Left ventricle myocardium superior (tissue), 1 donor: ENCODE data around the gene PYDC1. TPM values are rescaled to one million over a fixed set of nuclear protein-coding genes. Genes with fewer than 3 reads are reported as not detected.
A peak's percentile ranks its signal among the peaks of the same experiment; 100 is the strongest.

ENCODE experiments used
- ATAC-seq: fragments of 200-7000 bp; cut with Tn5 transposase; one replicate; pipeline ENCODE4 v1.9.1; 2020; ENCODE audit warnings: mild to moderate bottlenecking, moderate library complexity
- DNase-seq: peaks from one replicate; pipeline ENCODE4 v3.0.0-alpha.2; 2020
- intact Hi-C: fragments of 100-400 bp; cut with micrococcal nuclease; formaldehyde crosslinking; loops from one replicate; pipeline ENCODE4 v1.11.0; 2022
- total RNA-seq: library from RNA; stranded (reverse); fragmentation: NEBNext Ultra II Directional; extraction: Animal tissue kit (Norgen Biotek cat#: 25700); gene quantifications from one replicate; pipeline ENCODE4 v1.2.1, GENCODE V29; 2021
- donor health status: DM: no; HTN: yes; CAD: no; lungs with severe emphysema.

PYDC1 gene
- total RNA-seq, 1 donor from 2014 or later = not detected

GRCh38 chr16:31224092-31224955 lies 7.4 kb upstream of the PYDC1 start:
- DNase-seq (no peak), ATAC-seq (no peak)
- intact Hi-C loops = no loop called here

DNA sequence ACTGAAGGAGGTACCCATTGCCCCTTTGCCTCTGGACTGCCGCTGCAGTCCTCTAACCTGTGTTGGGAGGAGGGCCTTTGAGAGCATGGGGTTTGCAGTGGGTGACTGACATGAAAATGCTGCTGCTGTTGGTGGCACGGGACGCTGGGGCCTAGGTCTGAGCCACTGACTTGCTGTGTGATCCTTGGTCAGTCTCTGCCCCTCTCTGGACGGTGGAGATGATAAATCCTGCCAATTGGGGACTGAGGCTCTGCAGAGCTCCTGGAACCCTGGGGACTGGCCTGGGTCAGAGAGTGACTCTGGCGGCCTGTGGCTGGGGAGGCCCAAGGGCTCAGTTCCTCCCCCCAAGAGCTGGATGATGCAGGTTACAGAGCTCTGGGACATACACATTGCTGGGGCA lies 6.1 kb upstream of the PYDC1 start:
- intact Hi-C loops = no loop called here
- no peak for ATAC-seq
- no peak for DNase-seq

DNA sequence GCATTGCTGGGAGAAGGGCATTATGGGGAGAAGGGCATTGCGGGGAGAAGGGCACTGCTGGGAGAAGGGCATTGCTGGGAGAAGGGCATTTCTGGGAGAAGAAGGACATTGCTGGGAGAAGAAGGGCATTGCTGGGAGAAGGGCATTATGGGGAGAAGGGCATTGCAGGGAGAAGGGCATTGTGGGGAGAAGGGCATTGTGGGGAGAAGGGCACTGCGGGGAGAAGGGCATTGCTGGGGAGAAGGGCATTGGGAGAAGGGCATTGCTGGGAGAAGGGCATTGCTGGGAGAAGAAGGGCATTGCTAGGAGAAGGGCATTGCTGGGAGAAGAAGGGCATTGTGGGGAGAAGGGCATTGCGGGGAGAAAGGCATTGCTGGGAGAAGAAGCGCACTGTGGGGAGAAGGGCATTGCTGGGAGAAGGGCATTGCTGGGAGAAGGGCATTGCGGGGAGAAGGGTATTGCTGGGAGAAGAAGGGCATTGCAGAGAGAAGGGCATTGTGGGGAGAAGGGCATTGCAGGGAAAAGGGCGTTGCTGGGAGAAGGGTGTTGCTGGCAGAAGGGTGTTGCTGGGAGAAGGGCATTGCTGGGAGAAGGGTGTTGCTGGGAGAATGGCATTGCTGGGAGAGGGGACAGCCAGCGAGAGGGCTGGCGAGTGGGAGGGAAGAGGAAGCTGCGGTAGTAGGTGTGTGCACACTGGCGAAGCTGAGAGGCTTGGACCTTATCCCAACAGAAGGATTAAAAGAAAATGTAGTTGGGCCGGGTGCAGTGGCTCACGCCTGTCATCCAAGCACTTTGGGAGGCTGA lies 4.6 kb upstream of the PYDC1 start:
- DNase-seq (no peak), ATAC-seq (no peak)
- intact Hi-C loops = no loop called here

DNA sequence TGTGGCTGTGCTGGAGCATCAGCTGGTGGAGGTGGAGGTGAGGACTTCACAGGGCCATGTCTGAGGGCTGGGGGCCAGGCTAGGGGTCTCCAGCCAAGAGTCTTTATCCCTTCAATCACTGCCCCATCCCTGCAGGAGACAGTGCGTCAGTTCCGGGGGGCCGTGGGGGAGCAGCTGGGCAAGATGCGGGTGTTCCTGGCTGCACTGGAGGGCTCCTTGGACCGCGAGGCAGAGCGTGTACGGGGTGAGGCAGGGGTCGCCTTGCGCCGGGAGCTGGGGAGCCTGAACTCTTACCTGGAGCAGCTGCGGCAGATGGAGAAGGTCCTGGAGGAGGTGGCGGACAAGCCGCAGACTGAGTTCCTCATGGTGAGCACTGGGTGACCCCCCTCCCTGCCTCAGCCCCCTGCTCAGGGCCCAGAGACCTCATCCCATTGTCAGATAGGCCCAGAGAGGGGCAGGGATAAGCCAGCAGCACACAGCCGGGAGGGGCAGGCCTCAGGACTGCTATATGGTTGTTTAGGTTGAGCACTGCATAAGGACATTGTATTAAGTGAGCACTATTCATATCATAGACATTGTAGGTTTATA lies 2.3 kb upstream of the PYDC1 start:
- ATAC-seq (no peak), DNase-seq (no peak)
- intact Hi-C loops = no loop called here

- no peak for ATAC-seq
- no peak for DNase-seq
- intact Hi-C loops = no loop called here
These were observed 198 bp upstream of the PYDC1 start for GRCh38 chr16:31217136-31217530.

GRCh38 chr16:31215287-31216162 lies 1.4 kb downstream of the PYDC1 start:
- ATAC-seq (peak; percentile 92), DNase-seq (peak; percentile 75)
- intact Hi-C loops = no loop called here

DNA sequence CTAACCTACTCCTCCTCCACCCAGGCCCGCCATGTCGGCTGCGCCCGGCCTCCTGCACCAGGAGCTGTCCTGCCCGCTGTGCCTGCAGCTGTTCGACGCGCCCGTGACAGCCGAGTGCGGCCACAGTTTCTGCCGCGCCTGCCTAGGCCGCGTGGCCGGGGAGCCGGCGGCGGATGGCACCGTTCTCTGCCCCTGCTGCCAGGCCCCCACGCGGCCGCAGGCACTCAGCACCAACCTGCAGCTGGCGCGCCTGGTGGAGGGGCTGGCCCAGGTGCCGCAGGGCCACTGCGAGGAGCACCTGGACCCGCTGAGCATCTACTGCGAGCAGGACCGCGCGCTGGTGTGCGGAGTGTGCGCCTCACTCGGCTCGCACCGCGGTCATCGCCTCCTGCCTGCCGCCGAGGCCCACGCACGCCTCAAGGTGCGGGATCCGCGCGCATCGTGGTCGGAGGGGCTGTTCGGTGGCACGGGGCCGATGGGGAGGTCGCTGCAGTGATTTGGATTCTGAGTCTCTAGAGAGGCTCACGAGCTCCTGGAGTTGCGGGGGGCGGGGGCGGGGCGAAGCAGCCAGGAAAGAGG lies 2.1 kb downstream of the PYDC1 start:
- peak; percentile 43 for DNase-seq
- intact Hi-C loops = no loop called here
- ATAC-seq = peak; percentile 48

DNA sequence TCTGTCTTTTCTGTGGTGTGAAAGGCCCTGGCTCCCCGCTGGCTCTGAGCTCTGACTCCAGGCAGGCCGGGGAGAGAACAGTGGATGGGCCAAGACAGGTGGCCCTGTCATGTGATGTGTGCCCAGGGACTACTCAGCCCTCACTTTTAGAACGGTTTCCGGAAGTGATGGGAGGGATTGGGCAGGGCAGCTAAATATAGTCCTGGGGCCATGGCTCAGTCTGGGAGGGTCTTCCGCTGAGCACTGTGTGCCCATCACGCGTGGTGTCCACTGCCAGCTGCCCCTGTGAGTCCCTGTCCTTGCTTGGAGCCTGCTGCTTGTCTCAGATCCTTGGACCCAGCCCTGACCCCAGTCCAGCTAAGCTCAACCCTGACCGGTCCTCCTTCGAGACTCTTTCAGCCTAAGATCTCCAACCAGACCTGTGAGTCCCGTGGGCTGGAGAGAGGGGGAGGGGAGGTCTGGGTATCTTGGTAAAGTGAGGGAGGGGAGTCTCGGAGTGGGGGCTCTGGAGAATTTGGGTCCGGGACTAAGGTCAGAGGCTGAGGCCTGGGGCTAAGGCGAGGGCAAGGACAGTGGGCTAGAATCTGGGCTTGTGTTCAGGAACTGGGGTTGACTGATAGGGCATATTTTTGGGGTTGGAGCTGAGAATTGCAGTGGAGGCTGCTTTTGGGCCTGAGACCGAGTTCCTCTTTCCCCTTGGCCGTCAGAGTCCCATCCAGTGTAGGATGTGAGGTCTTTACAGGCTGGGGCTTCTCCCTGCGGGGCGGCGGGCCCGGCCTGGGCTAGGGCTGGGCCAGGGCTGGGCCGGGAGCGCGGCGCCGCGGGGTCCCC lies 2.8 kb downstream of the PYDC1 start, which contains the start of gene TRIM72:
TRIM72 (plus strand) TSS at position 243 of the 831 bp plus-strand sequence. CDS start 620 bp downstream, outside the sequence.
- intact Hi-C loops = no loop called here
- no peak for DNase-seq
- ATAC-seq = peak; percentile 31

GRCh38 chr16:31213342-31213741 lies 3.6 kb downstream of the PYDC1 start:
- DNase-seq = no peak
- intact Hi-C loops = no loop called here
- no peak for ATAC-seq

DNA sequence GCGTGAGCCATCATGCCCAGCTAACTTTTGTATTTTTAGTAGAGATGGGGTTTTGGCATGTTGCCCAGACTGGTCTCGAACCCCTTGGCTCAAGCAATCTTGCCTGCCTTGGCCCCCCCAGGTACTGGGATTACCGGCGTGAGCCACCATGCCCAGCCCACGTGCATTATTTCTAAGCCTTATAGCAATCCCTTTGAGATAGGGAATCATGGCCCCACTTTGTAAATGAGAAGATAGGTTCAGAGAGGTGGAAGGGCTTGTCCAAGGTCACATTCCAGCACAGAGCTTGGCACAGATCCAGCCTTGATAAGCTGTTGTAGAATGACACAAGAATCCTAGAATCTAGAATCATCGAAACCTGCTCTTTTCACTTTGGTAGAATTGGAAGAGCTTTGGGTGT lies 10.2 kb downstream of the PYDC1 start:
- DNase-seq (no peak), ATAC-seq (no peak)
- intact Hi-C loops = no loop called here

DNA sequence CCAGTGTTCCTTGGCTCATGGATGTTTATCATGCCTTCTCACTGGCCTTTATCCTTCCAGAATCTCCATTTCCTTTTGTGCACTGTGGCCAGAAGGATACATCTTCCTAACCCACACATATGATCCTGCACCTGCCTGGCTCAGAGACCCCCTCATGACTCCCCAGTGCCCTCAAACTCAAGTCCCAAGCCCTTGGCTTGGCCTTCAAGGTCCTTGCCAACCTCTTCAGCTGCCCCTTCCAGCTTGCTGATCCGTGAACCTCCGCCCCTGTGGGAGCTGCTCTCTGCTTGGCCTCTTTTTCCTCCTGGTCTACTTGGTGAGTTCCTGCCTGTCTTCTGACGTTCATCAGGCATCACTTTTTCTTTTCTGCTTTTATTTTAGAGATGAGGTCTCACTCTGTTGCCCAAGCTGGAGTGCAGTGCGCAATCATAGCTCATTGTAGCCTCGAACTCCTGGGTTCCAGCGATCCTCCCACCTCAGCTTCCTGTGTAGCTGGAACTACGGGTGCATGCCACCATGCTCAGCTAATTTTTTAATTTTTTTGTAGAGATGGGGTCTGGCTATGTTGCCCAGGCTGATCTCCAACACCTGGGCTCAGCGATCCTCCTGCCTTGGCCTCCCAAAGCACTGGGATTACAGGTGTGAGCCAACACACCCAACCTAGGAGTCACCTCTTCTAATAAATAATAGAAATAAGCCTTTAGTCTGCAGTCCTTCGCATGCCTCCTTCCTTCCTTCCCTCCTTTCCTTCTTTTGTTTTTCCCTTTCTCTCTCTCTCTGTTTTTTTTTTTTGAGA lies 11.9 kb downstream of the PYDC1 start:
- no peak for ATAC-seq
- DNase-seq = no peak
- intact Hi-C loops = no loop called here

- intact Hi-C loops = no loop called here
- ATAC-seq (peak; percentile 82), DNase-seq (peak; percentile 82)
These were observed 14.2 kb downstream of the PYDC1 start, which contains the start of gene PYCARD for GRCh38 chr16:31202414-31203375. TSS of gene PYCARD (minus strand) at chr16:31202760. CDS start at chr16:31202690, 70 bp downstream.

GRCh38 chr16:31201582-31202413 lies 15.1 kb downstream of the PYDC1 start:
- ATAC-seq = peak; percentile 69
- intact Hi-C loops = no loop called here
- DNase-seq = peak; percentile 52

- no peak for DNase-seq
- ATAC-seq = no peak
- intact Hi-C loops = no loop called here
These were observed 15.9 kb downstream of the PYDC1 start for GRCh38 chr16:31200821-31201568.
